Mucosa of descending colon (tissue), 3 donors: ENCODE measurements around the gene EGFLAM. TPM values are rescaled to one million over a fixed set of nuclear protein-coding genes. Genes with fewer than 3 reads are reported as not detected.

Source experiments
- ATAC-seq: fragments of 200-7000 bp; cut with Tn5 transposase; one replicate; pipeline ENCODE4 v1.9.1; 2020; ENCODE audit warnings: mild to moderate bottlenecking, moderate library complexity
- DNase-seq, 3 donors: peaks; one replicate each; pipeline ENCODE4 v3.0.0-alpha.2; 2020
- H3K36me3 ChIP-seq: fragments of 200-600 bp; one replicate; pipeline ENCODE4 v1.8.0; 2021; ENCODE audit warnings: low read depth, mild to moderate bottlenecking
- H3K4me1 ChIP-seq: fragments of 200-600 bp; one replicate; pipeline ENCODE4 v1.8.0; 2021; ENCODE audit warnings: low read depth, mild to moderate bottlenecking
- H3K4me3 ChIP-seq: fragments of 200-600 bp; one replicate; pipeline ENCODE4 v1.8.0; 2021; ENCODE audit warnings: mild to moderate bottlenecking
- H3K9me3 ChIP-seq: fragments of 200-600 bp; one replicate; pipeline ENCODE4 v1.8.0; 2021; ENCODE audit warnings: mild to moderate bottlenecking
- CTCF ChIP-seq: fragments of 200-600 bp; IDR thresholded peaks from one replicate; pipeline ENCODE4 v1.8.0; 2022; ENCODE audit warnings: antibody characterized with exemption, mild to moderate bottlenecking
- intact Hi-C, 2 donors: fragments of 100-400 bp; cut with DNase I in 1 of 2; cut with micrococcal nuclease in 1 of 2; formaldehyde crosslinking; loops; one replicate each; pipeline versions ENCODE4 v1.11.0 to v1.11.1; 2022; cut with DNase I, micrococcal nuclease
- total RNA-seq, 3 donors: library from RNA; stranded (reverse); fragmentation: NEBNext Ultra II Directional in 2 of 3; extraction: Animal tissue kit (Norgen Biotek cat#: 25700) in 2 of 3; gene quantifications; one replicate each; pipeline versions ENCODE4 v1.2.1 to v1.2.4, GENCODE V29; 2021 to 2023
- donor health status: DM: no; HTN: no; CAD: no; lungs with moderate emphysema.
- donor health status: DM: no; HTN: no; CAD: no.
- donor health status: DM: no; HTN: yes; CAD: no.

EGFLAM gene
- total RNA-seq, 3 donors from 2014 or later: 0.46 to 2.1 (median 0.84) TPM

GRCh38 chr5:38265546-38266179, 7.3 kb downstream of the EGFLAM start:
- H3K9me3 ChIP-seq: no peaks in the 10 kb centered on the region
- no peaks in the 10 kb centered on the region for H3K4me1 ChIP-seq
- H3K36me3 ChIP-seq: no peaks in the 10 kb centered on the region
- intact Hi-C loops: no loop called here
- DNase-seq (peak in 2 of 3 donors; percentile 31 to 82), ATAC-seq (peak; percentile 56)
- no peak overlapping the region for H3K4me3 ChIP-seq
- TF ChIP-seq CTCF: peak; percentile 48

GRCh38 chr5:38267372-38267771, 9.0 kb downstream of the EGFLAM start:
- intact Hi-C loops: no loop called here
- no peak overlapping the region for H3K4me3 ChIP-seq
- ATAC-seq (no peak), DNase-seq (no peak)
- no peaks in the 10 kb centered on the region for H3K36me3 ChIP-seq
- H3K4me1 ChIP-seq: no peaks in the 10 kb centered on the region
- TF ChIP-seq CTCF: no peak
- H3K9me3 ChIP-seq: no peaks in the 10 kb centered on the region

GRCh38 chr5:38273626-38274025, 15.3 kb downstream of the EGFLAM start:
- Histone ChIP-seq H3K9me3 (peaks cover 19% of the 10 kb centered on the region), H3K36me3 (no peaks in the 10 kb centered on the region), H3K4me1 (no peaks in the 10 kb centered on the region), H3K4me3 (no peak overlapping the region)
- intact Hi-C loops: no loop called here
- no peak for TF ChIP-seq CTCF
- DNase-seq: no peak
- ATAC-seq: no peak

GRCh38 chr5:38274370-38274769, 16.0 kb downstream of the EGFLAM start:
- ATAC-seq: no peak
- intact Hi-C loops: no loop called here
- H3K4me3 ChIP-seq: no peak overlapping the region
- H3K4me1 ChIP-seq: no peaks in the 10 kb centered on the region
- DNase-seq: no peak
- no peaks in the 10 kb centered on the region for H3K36me3 ChIP-seq
- TF ChIP-seq CTCF: no peak
- peaks cover 19% of the 10 kb centered on the region for H3K9me3 ChIP-seq

GRCh38 chr5:38284384-38284783, 26.0 kb downstream of the EGFLAM start:
- intact Hi-C loops: no loop called here
- no peaks in the 10 kb centered on the region for H3K36me3 ChIP-seq
- no peak for TF ChIP-seq CTCF
- H3K9me3 ChIP-seq: no peaks in the 10 kb centered on the region
- ATAC-seq: no peak
- no peak for DNase-seq
- no peaks in the 10 kb centered on the region for H3K4me1 ChIP-seq
- no peak overlapping the region for H3K4me3 ChIP-seq

- ATAC-seq (no peak), DNase-seq (no peak)
- Histone ChIP-seq H3K4me3 (no peak overlapping the region), H3K36me3 (no peaks in the 10 kb centered on the region), H3K9me3 (no peaks in the 10 kb centered on the region), H3K4me1 (no peaks in the 10 kb centered on the region)
- no peak for TF ChIP-seq CTCF
- intact Hi-C loops: no loop called here
Measured at GRCh38 chr5:38285226-38285625, 26.9 kb downstream of the EGFLAM start.
